Measurements from ENCODE around the gene ITGAV. TPM values are rescaled to one million over a fixed set of nuclear protein-coding genes. Genes with fewer than 3 reads are reported as not detected.

ITGAV gene
- total and polyA plus RNA-seq, 2 donors (not counting 3 experiments of a cell fraction or from before 2014, with no cell fraction given) = 61.8 to 131 TPM

- TF ChIP-seq, protein P1, sequence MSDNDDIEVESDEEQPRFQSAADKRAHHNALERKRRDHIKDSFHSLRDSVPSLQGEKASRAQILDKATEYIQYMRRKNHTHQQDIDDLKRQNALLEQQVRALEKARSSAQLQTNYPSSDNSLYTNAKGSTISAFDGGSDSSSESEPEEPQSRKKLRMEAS (IDR thresholded peaks at IDR 0.05; ENCODE audit: insufficient read depth, insufficient read length) = no peak
- TF ChIP-seq GATA2 (IDR thresholded peaks at IDR 0.05; ENCODE audit: insufficient read depth, insufficient read length, low read depth, low read length) (peak; percentile 32), FOS (IDR thresholded peaks at IDR 0.05; ENCODE audit: borderline replicate concordance, insufficient read depth, low read length) (peak; percentile 73)
- ChIA-PET CTCF (interaction anchor here (1.1 kb wide), 1 partner anchor 10 kb away, joined by 7 read pairs; no protein-coding TSS in a partner anchor), POLR2A (no interaction called here)
- H2AFZ ChIP-seq (ENCODE audit: low read depth, low read length) = no peak overlapping the region
- no peaks in the 10 kb centered on the region for H3K79me2 ChIP-seq (ENCODE audit: control insufficient read depth, insufficient read depth, low read length)
- peak; percentile 22 for DNase-seq (ENCODE audit: low read depth, low spot score)
- dilution Hi-C loops (cut with MboI; ENCODE audit: extremely low pct_ligation_motif_present, low sequenced_read_pairs) = no loop called here
- BruUV-seq (replicated peaks) = no TSS peak
- no peaks in the 10 kb centered on the region for H3K27me3 ChIP-seq (ENCODE audit: control insufficient read depth in 2 of 2, insufficient read depth in 2 of 2, low read length in 2 of 2)
- intact Hi-C loops (cut with micrococcal nuclease) = loop anchor here (10.0 kb wide), 1 partner anchor 757 kb away; no protein-coding TSS in a partner anchor
- H3K9me1 ChIP-seq (replicated peaks; ENCODE audit: control insufficient read depth, extremely low read depth, insufficient read depth, low read length) = no peaks in the 10 kb centered on the region
- H3K9me3 ChIP-seq (replicated peaks; ENCODE audit: control insufficient read depth, insufficient read depth, low read length) = no peaks in the 10 kb centered on the region
- peaks cover 14% of the 10 kb centered on the region for H3K4me1 ChIP-seq (ENCODE audit: control insufficient read depth, extremely low read depth, insufficient read depth, low read length)
- no peak overlapping the region for H3K9ac ChIP-seq (replicated peaks; ENCODE audit: extremely low read depth, insufficient read depth, low read length)
- no peak overlapping the region for H3K4me3 ChIP-seq (replicated peaks in 1 of 3; ENCODE audit: insufficient read depth in 1 of 3, low read depth in 1 of 3, low read length in 3 of 3)
- no peak overlapping the region for H3K27ac ChIP-seq (ENCODE audit: insufficient read depth, low read depth, low read length)
- no peaks in the 10 kb centered on the region for H4K20me1 ChIP-seq (replicated peaks; ENCODE audit: control insufficient read depth, extremely low read depth, insufficient read depth, low read length)
- no peak for FAIRE-seq
- H3K4me2 ChIP-seq (ENCODE audit: insufficient read depth, low read length) = no peak overlapping the region
- no peaks in the 10 kb centered on the region for H3K36me3 ChIP-seq (ENCODE audit: control insufficient read depth in 2 of 2, extremely low read depth in 1 of 2, insufficient read depth in 2 of 2, low read length in 2 of 2)
These were observed 107.7 kb downstream of the ITGAV start for GRCh38 chr2:186697536-186697935.

DNA sequence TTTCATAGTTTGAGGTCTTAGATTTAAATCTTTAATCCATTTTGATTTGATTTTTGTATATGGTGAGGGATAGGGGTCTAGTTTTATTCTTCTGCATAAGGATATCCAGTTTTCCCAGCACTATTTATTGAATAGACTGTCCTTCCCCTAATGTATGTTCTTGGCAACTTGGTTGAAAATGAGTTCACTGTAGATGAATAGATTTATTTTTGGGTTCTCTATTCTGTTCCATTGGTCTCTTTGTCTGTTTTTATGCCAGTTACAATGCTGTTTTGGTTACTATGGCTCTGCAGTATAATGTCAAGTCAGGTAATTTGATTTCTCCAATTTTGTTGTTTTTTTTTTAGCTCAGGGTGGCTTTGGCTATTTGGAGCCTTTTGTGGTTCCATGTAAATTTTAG, 109.9 kb downstream of the ITGAV start:
- H3K27me3 ChIP-seq (ENCODE audit: control insufficient read depth in 2 of 2, insufficient read depth in 2 of 2, low read length in 2 of 2) = no peaks in the 10 kb centered on the region
- no peak for FAIRE-seq
- dilution Hi-C loops (cut with MboI; ENCODE audit: extremely low pct_ligation_motif_present, low sequenced_read_pairs) = no loop called here
- H3K4me2 ChIP-seq (ENCODE audit: insufficient read depth, low read length) = no peak overlapping the region
- TF ChIP-seq CTCF (IDR thresholded peaks at IDR 0.05; ENCODE audit: extremely low read depth in 1 of 2, insufficient read depth in 1 of 2, low read depth in 1 of 2, low read length in 2 of 2) (no peak), EZH2 (IDR thresholded peaks at IDR 0.05; ENCODE audit: borderline replicate concordance, low read depth, low read length, severe bottlenecking) (no peak), JUN (IDR thresholded peaks at IDR 0.05; ENCODE audit: borderline replicate concordance, insufficient read depth, insufficient read length, low read depth) (no peak), POLR2AphosphoS5 (IDR thresholded peaks at IDR 0.05; ENCODE audit: insufficient read depth, low read depth, low read length) (no peak), MYC (IDR thresholded peaks at IDR 0.05; ENCODE audit: low read depth, low read length) (no peak), FOS (IDR thresholded peaks at IDR 0.05; ENCODE audit: borderline replicate concordance, insufficient read depth, low read length) (no peak), GATA2 (IDR thresholded peaks at IDR 0.05; ENCODE audit: insufficient read depth, insufficient read length, low read depth, low read length) (no peak), POLR2A (IDR thresholded peaks at IDR 0.05; ENCODE audit: low read depth, low read length) (no peak)
- TF ChIP-seq, protein P1 (IDR thresholded peaks at IDR 0.05; ENCODE audit: insufficient read depth, insufficient read length) = no peak
- H4K20me1 ChIP-seq (replicated peaks; ENCODE audit: control insufficient read depth, extremely low read depth, insufficient read depth, low read length) = no peaks in the 10 kb centered on the region
- H3K27ac ChIP-seq (ENCODE audit: insufficient read depth, low read depth, low read length) = no peak overlapping the region
- H3K36me3 ChIP-seq (ENCODE audit: control insufficient read depth in 2 of 2, extremely low read depth in 1 of 2, insufficient read depth in 2 of 2, low read length in 2 of 2) = no peaks in the 10 kb centered on the region
- ChIA-PET CTCF (no interaction called here), POLR2A (no interaction called here)
- H3K4me1 ChIP-seq (ENCODE audit: control insufficient read depth, extremely low read depth, insufficient read depth, low read length) = peaks cover 9% of the 10 kb centered on the region
- BruUV-seq (replicated peaks) = no TSS peak
- H2AFZ ChIP-seq (ENCODE audit: low read depth, low read length) = no peak overlapping the region
- no peaks in the 10 kb centered on the region for H3K9me3 ChIP-seq (replicated peaks; ENCODE audit: control insufficient read depth, insufficient read depth, low read length)
- H3K9me1 ChIP-seq (replicated peaks; ENCODE audit: control insufficient read depth, extremely low read depth, insufficient read depth, low read length) = no peaks in the 10 kb centered on the region
- intact Hi-C loops (cut with micrococcal nuclease) = loop anchor here (10.0 kb wide), 1 partner anchor 755 kb away; no protein-coding TSS in a partner anchor
- H3K79me2 ChIP-seq (ENCODE audit: control insufficient read depth, insufficient read depth, low read length) = no peaks in the 10 kb centered on the region
- no peak overlapping the region for H3K4me3 ChIP-seq (replicated peaks in 1 of 3; ENCODE audit: insufficient read depth in 1 of 3, low read depth in 1 of 3, low read length in 3 of 3)
- no peak for DNase-seq (ENCODE audit: low read depth, low spot score)
- no peak overlapping the region for H3K9ac ChIP-seq (replicated peaks; ENCODE audit: extremely low read depth, insufficient read depth, low read length)
